ENCODE measurements around the gene NR1D2. TPM values are rescaled to one million over a fixed set of nuclear protein-coding genes. Genes with fewer than 3 reads are reported as not detected.
"Not testable (repeated sequence)": the region's sequence is repeated elsewhere in the genome, so short reads cannot be mapped to it uniquely, and the experiment has no call there.

The NR1D2 gene
- total RNA-seq, 4 donors from 2014 or later, result 27.3 to 68.2 (median 52.8) TPM

GRCh38 chr3:24002129-24002528, 57.0 kb downstream of the NR1D2 start:
- 83 to 86% methylated on average over 4 of the region's 4 CpGs for WGBS, 2 donors
- Histone ChIP-seq H3K36me3 (no peaks in the 10 kb centered on the region), H3K27me3 (no peaks in the 10 kb centered on the region), H3K4me3 (no peak overlapping the region), H3K4me1 (peaks cover 0 to 7% (median 0%) of the 10 kb centered on the region in 4 donors), H3K27ac (no peak overlapping the region), H3K9me3 (no peaks in the 10 kb centered on the region)
- no peak for TF ChIP-seq POLR2A (IDR thresholded peaks at IDR 0.05)
- no peak for TF ChIP-seq EP300 (IDR thresholded peaks at IDR 0.05)
- no peak for TF ChIP-seq CTCF (IDR thresholded peaks at IDR 0.05)
- DNase-seq (ENCODE audit: low spot score in 2 of 2), result no peak

GRCh38 chr3:24003466-24003865, 58.4 kb downstream of the NR1D2 start:
- no peaks in the 10 kb centered on the region for H3K36me3 ChIP-seq
- no peaks in the 10 kb centered on the region for H3K27me3 ChIP-seq
- H3K4me3 ChIP-seq, result no peak overlapping the region
- DNase-seq (ENCODE audit: low spot score in 2 of 2), result no peak
- H3K4me1 ChIP-seq, result peaks cover 0 to 7% (median 0%) of the 10 kb centered on the region in 4 donors
- no peak overlapping the region for H3K27ac ChIP-seq
- TF ChIP-seq EP300 (IDR thresholded peaks at IDR 0.05) (no peak), POLR2A (IDR thresholded peaks at IDR 0.05) (no peak), CTCF (IDR thresholded peaks at IDR 0.05) (no peak)
- H3K9me3 ChIP-seq, result no peaks in the 10 kb centered on the region
- 96 to 97% methylated on average over 3 of the region's 3 CpGs for WGBS, 2 donors

- TF ChIP-seq POLR2A (IDR thresholded peaks at IDR 0.05) (no peak), EP300 (IDR thresholded peaks at IDR 0.05) (no peak), CTCF (IDR thresholded peaks at IDR 0.05) (no peak)
- DNase-seq (ENCODE audit: low spot score in 2 of 2), result no peak
- peaks cover 0 to under 1% (median 0%) of the 10 kb centered on the region in 4 donors for H3K4me1 ChIP-seq
- 85% methylated on average over 4 of the region's 4 CpGs for WGBS, 2 donors
- H3K9me3 ChIP-seq, result no peaks in the 10 kb centered on the region
- no peak overlapping the region for H3K4me3 ChIP-seq
- no peak overlapping the region for H3K27ac ChIP-seq
- no peaks in the 10 kb centered on the region for H3K27me3 ChIP-seq
- no peaks in the 10 kb centered on the region for H3K36me3 ChIP-seq
Measured at GRCh38 chr3:24004171-24004938, 59.3 kb downstream of the NR1D2 start.

- no peaks in the 10 kb centered on the region for H3K4me1 ChIP-seq
- H3K27me3 ChIP-seq, result no peaks in the 10 kb centered on the region
- H3K9me3 ChIP-seq, result no peaks in the 10 kb centered on the region
- no peak for TF ChIP-seq POLR2A (IDR thresholded peaks at IDR 0.05)
- TF ChIP-seq EP300 (IDR thresholded peaks at IDR 0.05), result no peak
- no peak for TF ChIP-seq CTCF (IDR thresholded peaks at IDR 0.05)
- no peaks in the 10 kb centered on the region for H3K36me3 ChIP-seq
- no peak overlapping the region for H3K27ac ChIP-seq
- DNase-seq (ENCODE audit: low spot score in 2 of 2), result no peak
- H3K4me3 ChIP-seq, result no peak overlapping the region
- WGBS, 2 donors, result 93 to 96% methylated on average over 8 of the region's 8 CpGs
Measured at GRCh38 chr3:24005669-24006068, 60.6 kb downstream of the NR1D2 start.

- not testable (repeated sequence) for H3K27ac ChIP-seq; H3K36me3 ChIP-seq; H3K9me3 ChIP-seq; H3K4me1 ChIP-seq; H3K4me3 ChIP-seq; DNase-seq (ENCODE audit: low spot score in 2 of 2); H3K27me3 ChIP-seq
- 90 to 92% methylated on average over 8 of the region's 8 CpGs for WGBS, 2 donors
Measured at GRCh38 chr3:24010834-24011233, 65.7 kb downstream of the NR1D2 start.
